ENCODE data around the gene DAAM2.

- TF ChIP-seq CTCF (conservative IDR thresholded peaks at IDR 0.05; ENCODE audit: low read length) (no peak), EZH2phosphoT487 (IDR thresholded peaks at IDR 0.05; ENCODE audit: borderline replicate concordance) (no peak)
Measured at GRCh38 chr6:39756582-39756981, 35.6 kb upstream of the DAAM2 start.

All from Loucy (cell line).